CD4-positive, alpha-beta T cell treated with Interleukin-6 for 4 hours (primary cell): ENCODE data around the gene NXF3.
"Not testable (repeated sequence)": the region's sequence is repeated elsewhere in the genome, so short reads cannot be mapped to it uniquely, and the experiment has no call there.

Source experiments
- DNase-seq: peaks from one replicate; pipeline ENCODE4 v3.0.0-alpha.2; 2020; ENCODE audit warnings: mixed read lengths

Gene NXF3, protein sequence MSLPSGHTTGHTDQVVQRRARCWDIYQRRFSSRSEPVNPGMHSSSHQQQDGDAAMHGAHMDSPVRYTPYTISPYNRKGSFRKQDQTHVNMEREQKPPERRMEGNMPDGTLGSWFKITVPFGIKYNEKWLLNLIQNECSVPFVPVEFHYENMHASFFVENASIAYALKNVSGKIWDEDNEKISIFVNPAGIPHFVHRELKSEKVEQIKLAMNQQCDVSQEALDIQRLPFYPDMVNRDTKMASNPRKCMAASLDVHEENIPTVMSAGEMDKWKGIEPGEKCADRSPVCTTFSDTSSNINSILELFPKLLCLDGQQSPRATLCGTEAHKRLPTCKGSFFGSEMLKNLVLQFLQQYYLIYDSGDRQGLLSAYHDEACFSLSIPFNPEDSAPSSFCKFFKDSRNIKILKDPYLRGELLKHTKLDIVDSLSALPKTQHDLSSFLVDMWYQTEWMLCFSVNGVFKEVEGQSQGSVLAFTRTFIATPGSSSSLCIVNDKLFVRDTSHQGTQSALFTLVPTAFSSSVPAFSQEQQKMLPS

DNA sequence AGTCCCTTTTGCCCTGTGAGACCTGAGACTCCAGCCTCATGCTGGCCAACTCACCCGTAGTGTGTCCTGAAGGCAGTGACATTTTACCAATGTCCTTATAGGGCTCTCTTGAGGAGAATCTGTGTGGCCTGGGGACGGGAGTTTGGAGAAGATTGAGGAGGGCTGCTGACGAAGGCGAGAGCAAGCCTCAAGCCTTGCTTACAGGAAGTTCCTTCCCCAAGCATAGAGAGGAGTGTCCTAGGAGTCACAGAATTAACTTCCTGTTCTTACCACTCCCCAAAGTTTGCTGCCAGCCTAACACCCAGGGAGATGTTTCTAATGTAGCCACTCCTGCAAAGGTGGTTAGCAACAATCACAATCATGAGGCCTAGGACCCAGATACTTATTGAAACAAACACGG is at the start of gene NXF3:
TSS of gene NXF3 (minus strand) at position 202 of the 400 bp plus-strand sequence. CDS start at position 82, 120 bp downstream.
- no peak for DNase-seq

DNA sequence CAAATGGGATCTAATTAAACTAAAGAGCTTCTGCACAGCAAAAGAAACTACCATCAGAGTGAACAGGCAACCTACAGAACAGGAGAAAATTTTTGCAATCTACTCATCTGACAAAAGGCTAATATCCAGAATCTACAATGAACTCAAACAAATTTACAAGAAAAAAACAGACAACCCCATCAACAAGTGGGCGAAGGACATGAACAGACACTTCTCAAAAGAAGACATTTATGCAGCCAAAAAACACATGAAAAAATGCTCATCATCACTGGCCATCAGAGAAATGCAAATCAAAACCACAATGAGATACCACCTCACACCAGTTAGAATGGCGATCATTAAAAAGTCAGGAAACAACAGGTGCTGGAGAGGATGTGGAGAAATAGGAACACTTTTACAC is 43.6 kb upstream of the NXF3 start:
- not testable (repeated sequence) for DNase-seq

DNA sequence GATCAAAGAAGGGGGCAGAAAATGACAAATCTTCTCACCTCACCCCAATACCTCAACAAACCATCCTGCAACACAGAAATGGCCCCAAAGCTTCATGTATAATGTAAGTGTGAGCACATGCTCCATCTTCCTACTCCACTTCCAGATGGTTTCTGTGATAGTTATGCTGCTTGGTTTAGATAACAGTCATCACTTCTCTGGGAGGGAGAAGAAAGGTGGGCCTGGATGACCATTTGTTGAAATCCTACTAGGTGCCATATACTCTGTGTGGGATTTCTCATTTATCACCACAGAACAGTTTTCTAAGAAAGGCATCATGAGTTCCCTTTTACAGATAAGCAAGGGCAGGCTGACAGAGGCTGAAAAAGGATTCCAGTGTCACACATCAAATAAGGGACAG is 31.3 kb upstream of the NXF3 start:
- DNase-seq = no peak

DNA sequence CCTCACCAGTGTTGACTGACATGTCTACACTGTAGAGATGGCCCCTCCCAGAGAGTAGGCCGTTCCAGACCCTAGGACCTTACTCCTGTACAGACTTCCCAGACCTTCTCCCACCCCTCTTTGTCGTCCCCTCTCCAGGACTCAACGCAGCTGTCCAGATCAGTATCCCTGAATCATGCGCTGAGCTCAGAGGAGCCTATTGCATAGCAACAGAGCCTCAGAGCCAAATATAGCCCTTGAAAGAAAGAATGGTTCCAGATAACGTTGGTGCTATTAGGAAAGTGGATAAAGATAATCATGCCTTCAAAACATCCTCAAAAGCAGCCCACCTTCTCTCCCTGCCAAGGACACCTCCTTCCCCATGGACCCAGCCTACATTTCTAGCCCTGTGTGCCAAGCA is 27.8 kb upstream of the NXF3 start:
- no peak for DNase-seq

DNA sequence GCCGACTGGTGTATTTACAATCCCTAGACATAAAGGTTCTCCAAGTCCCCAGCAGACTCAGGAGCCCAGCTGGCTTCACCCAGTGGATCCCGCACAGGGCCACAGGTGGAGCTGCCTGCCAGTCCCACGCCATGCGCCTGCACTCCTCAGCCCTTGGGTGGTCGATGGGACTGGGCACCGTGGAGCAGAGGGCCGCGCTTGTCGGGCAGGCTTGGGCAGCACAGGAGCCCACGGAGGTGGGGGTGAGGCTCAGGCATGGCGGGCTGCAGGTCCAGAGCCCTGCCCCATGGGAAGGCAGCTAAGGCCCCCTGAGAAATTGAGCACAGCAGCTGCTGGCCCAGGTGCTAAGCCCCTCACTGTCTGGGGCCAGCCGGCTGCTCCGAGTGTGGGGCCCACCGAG is 24.0 kb upstream of the NXF3 start:
- DNase-seq = not testable (repeated sequence)

DNA sequence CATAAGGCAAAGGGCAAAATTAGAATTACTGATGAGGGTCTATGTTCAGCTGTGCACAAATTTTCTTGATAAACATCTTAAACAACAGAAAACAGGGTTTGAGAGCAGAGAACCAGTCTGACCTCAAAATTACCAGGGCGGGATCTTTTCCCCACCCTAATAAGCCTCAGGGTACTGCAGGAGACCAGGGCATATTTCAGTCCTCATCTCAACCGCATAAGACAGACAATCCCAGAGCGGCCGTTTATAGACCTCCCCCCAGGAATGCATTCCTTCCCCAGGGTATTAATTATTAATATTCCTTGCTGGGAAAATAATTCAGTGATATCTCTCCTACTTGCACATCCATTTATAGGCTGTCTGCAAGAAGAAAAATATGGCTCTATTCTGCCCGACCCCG is 16.6 kb upstream of the NXF3 start:
- not testable (repeated sequence) for DNase-seq

DNA sequence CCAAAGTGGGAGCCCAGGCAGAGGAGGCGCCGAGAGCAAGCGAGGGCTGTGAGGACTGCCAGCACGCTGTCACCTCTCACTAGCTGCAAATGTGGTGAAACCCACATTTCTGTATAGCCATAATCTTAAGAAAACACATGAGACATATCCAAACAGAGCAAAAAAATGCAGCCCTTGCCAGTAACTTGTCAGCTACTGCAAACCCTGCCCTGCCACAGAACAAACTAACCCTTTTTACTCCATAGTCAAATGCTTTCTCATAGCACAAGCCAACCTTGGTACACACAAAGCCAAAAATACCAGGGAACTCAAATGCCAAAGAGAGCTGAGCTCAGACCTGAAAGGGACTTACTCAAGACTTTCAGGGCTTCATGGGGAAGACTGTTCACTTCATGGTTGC is 14.9 kb upstream of the NXF3 start:
- DNase-seq = no peak

DNA sequence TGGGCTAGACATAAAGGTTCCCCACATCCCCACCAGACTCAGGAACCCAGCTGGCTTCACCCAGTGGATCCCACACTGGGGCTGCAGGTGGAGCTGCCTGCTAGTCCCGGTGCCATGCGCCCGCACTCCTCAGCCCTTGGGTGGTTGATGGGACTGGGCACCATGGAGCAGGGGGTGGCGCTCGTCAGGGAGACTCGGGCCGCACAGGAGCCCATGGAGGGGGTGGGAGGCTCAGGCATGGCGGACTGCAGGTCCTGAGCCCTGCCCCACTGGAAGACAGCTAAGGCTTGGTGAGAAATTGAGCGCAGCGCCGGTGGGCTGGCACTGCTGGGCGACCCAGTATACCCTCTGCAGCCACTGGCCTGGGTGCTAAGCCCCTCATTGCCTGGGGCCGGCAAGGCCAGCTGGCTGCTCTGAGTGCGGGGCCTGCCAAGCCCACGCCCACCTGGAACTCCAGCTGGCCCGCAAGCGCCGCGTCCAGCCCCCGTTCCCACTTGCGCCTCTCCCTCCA is 14.3 kb upstream of the NXF3 start:
- not testable (repeated sequence) for DNase-seq

DNA sequence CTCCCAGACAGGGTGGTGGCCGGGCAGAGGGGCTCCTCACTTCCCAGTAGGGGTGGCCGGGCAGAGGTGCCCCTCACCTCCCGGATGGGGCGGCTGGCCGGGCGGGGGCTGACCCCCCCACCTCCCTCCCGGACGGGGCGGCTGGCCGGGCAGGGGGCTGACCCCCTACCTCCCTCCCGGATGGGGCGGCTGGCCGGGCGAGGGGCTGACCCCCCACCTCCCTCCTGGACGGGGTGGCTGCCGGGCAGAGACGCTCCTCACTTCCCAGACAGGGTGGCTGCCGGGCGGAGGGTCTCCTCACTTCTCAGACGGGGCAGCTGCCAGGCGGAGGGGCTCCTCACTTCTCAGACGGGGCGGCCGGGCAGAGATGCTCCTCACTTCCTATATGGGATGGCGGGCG is 11.4 kb upstream of the NXF3 start:
- DNase-seq = not testable (repeated sequence)

DNA sequence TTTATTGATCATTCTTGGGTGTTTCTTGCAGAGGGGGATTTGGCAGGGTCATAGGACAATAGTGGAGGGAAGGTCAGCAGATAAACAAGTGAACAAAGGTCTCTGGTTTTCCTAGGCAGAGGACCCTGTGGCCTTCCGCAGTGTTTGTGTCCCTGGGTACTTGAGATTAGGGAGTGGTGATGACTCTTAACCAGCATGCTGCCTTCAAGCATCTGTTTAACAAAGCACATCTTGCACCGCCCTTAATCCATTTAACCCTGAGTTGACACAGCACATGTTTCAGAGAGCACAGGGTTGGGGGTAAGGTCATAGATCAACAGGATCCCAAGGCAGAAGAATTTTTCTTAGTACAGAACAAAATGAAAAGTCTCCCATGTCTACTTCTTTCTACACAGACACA is 10.9 kb upstream of the NXF3 start:
- DNase-seq = not testable (repeated sequence)

DNA sequence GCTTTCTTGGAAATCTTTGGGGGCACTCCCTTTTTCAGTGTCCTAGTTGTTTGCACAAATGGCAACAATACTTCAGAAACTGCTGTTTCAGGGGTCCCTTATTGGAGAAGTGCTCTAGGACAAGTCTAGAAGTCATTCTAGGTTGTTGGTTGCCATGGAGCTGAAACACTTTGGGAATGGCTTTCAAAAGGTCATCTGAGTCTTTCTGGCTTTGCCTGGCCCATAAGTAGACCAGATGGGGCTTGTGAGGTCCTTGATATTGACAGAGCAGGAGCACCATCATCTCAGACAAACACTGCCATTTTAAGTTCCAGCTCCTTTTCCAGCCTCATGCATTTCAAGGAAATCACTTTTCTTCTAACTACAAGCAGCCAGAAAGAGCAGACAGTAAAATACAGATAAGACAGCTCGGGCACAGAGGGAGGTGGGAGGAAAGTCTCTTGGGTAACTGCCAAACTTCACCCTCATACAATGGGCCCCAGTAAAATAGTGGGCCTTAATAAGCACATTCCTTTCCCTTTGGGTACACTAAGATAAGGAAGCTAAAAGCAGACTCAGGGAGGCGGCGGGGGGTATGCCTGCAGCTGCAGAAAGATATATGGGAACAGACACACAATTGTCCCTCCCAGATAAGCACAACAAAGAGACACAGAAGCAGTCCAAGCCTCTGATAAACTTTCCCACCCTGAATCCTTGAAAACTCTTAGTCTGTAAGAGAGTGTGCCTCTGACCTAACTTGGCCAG is 8.5 kb upstream of the NXF3 start:
- DNase-seq = no peak

DNA sequence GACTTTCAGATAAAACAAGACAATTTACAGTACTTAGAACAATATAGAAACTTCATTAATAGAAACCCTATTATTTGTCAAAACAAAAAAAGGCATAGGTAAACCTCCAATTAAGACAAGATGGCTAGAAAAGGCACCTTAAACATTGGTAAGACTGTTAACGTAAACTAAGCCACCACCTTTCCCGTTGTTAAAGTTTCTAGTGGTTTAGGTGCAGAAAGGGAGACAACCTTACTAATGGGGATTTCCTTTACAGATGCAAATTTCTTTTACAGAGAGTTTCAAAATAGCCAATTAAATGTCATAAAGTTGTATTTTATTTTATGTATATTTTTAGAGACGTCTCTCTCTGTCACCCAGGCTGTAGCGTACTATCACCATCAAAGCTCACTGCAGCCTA is 7.5 kb upstream of the NXF3 start:
- no peak for DNase-seq

DNA sequence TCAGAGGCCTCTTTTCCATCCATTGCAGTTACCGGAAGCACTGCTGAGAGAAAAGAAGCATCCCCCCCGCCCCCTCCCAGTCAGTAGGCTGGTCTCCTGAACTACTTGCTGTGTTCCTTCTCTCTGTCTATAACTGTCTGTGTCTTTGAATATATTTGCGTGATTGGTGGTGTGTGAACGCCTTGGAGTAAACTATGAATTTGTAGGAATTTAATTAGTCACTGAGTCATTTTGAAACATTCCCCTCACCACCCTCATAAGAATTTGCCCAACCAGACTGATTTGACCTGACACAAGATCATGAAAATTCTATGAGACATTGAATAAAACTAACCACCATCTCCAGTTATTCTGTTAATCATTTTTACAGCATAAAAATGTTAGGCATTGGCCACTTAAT is 6.7 kb upstream of the NXF3 start:
- DNase-seq = no peak

DNA sequence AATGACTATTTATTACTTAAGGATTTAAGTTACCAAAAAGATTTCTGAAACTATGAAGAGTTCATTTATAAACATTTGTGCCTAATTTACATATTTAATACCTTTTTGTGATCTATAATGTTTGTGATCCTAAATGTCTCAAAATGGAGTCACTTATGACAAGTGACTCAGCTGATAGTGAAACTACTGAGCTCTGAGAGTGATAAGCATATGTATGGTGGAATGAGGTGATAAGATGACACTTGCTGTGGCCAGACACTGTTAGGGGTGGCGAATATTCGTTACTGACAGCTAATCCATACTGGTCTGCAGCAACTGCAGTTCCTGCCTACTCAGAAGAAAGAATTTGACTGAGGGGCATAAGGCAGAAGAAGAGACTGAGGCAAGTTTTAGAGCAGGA is 5.5 kb upstream of the NXF3 start:
- DNase-seq = no peak

DNA sequence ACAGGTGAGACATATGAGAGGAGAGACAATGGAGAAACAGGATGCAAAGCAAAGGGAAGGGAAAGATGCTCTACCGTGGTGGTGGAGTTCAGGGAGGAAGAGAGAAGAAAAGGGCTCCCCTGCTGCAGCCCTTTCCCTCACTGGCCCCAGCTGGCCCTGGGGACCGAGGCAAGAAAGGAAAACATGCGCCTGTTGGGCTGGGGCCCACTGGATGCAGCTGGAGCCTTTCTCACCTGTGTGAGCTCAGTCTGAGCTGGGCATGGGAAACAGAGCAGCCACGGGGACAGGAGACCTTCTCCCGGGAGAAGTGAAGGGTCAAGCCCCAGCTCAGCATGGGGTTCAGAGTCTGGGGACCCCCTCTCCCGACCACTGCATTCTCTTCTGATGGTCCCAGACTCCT is 11.9 kb downstream of the NXF3 start:
- DNase-seq = no peak

DNA sequence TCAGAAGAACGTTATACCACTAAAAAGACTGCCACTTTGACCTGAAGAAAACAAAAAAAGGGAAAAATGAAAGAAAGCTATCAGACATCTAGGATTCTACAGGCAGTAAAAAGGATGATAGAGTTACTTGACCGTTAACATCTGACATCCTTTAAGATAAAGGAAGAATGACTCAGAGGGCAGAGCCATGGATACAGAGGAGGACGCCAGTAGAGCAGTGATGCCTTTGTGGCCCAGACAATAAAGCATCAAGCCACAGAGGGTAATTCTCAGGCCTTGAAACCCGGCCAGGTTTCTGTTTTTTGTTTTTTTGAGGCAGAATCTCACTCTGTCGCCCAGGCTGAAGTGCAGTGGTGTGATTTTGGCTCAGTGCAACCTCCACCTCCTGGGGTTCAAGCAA is 19.5 kb downstream of the NXF3 start:
- DNase-seq = no peak

DNA sequence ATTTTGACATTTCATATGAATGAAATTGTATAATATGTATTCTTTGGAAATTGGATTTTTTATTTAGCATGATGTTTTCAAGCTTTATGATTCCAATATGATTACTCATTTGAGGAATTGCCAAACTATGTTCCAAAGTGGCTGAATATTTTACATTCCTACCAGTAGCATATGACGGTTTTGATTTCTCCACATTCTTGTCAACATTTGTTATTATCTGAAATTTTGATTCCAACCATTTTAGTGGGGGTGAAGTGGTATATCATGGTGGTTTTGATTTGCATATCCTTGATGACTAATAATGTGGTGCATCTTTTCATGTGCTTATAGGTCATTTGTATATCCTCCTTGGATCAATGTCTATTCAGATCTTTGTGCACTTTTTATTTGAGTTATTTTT is 26.3 kb downstream of the NXF3 start:
- DNase-seq = no peak

DNA sequence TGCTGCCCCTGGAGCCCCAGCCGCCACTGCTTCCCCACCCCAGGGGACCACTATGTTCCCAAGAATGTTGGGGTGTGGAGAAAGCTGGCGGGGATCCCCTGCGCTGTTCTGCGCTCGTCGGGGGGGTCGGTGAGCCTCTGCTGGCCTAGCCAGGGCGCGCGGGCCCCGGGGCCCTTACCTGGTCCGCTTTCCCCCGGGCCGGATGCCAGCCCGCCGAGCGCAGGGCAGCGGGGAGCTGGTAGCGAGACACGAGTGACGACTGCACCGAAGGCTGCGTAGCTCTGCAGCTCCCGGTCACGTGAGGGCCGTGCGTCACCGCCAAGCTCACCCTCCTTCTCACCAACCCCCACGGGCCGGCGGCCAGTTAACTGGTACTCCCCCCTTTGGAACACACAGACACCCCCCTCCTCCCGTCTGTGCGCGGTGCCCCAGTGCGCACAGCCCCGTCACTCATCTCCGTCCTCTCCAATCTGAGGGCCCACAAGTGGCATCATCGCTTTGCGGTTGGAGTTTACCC is 29.0 kb downstream of the NXF3 start, which contains the start of gene BEX1:
TSS of gene BEX1 (minus strand) at position 254 of the 517 bp plus-strand sequence. CDS start 897 bp downstream, outside the sequence.
- no peak for DNase-seq

DNA sequence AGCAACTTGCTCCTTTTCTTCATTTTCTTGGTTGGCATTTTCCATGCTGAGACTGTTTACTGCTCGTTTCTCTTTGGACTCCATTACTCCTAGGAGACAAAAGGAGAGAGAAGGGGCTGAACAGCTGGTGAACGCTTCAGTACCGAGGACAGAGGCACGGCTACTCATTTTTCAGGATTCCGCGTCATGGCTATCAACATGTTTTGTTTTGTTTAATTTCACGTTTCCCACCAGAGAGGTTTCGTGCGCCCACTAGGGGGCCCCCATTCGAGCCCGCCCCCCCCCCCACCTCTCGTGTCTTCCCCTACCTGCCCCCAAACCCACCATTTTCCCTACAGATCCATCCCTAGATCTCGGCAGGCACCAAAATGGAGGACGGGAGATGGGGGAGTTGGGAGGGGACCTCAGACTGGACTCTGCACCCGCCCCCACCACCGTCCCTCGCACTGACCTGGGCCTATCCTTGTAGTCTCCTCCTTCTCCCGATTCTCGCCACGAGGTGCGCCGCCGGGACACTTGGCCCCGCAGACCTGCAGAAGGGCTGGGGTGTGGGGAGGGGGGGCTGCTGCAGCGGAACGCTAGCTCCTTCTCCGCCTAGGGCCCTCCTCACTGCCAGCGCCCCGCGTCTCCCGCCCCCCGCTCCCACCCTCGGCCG is 29.6 kb downstream of the NXF3 start:
- no peak for DNase-seq

DNA sequence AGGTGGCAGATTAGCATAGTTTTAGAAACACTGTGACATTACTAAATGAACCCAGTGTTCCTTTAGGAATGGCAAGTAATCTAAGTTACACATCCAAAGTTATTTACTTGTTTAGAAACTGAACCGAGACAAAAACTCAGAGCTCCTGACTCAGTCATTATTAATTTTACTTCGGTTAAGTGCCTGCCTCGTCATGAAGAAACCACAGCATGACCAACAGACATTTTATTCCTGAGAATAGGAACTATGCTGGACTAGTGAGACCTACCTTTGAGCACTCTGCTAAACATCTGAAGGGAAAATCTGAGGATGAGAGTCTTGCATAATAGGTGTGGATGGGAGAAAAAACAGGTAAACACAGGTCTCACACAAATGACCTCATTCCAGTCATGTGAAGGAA is 31.5 kb downstream of the NXF3 start:
- DNase-seq = no peak

DNA sequence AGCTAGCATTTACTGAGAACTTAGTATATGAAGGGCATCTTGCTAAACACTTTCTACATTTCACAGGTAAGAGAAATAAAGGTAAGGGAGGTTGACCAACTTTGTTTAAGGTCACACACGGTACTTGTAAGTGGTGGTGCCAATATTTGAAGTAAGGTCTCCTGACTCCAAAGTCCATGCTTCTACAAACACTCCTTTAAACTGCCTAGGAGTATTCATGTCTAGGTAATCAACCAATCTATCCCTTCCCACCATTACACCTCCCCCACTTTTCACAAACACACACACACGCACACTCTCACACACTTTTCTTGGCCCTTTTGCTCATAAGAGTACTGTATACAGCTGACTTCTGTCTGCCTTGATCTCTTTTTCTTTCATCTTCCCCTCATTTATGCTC is 36.0 kb downstream of the NXF3 start:
- DNase-seq = no peak

DNA sequence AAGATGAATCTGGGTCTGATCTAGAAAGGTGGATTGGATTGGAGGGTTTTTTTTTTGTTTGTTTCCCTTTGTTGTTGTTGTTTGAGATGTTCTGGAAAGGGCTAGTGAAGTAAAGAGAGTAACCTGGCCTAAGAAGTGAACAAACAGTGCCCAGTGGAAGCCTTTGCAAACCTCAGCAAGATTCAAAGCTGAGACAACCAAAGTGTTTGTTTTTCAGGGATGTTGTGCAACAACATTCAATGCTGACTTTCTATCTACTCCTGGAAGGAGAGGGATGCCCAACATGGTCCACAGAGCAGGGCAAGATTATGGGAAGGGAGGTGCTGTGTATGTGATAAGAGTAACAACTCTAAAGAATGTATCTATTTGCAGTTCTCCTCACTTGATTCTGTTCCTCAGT is 40.3 kb downstream of the NXF3 start:
- no peak for DNase-seq

DNA sequence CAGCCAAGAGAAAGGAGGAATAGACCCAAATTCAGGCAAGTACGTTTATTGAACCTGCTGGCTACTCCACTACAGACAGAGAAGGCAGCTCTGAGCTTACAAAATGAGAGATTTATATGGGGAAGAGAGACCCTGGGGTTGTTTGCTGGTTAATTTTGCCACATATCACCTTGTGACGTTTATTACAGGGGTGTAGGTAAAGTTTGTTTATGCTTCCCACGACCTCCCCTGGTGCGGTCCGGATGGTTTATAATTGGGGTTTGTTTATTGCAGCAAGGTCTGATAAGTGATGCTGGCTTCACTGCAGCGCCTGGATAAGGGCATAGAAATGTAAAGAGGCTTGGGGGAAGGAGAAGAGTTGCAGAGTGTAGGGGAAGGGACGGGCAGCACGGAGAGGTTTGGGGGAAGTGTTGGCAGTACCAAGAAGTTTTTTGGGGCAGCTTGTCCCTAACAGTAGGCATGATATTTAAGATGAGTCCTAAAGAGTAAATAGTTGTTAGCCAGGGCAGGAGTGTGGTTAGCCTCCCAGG is 41.6 kb downstream of the NXF3 start:
- DNase-seq = no peak
